ENCODE data around the gene CACNA2D1. TPM values are rescaled to one million over a fixed set of nuclear protein-coding genes. Genes with fewer than 3 reads are reported as not detected.

CACNA2D1 gene
- total RNA-seq, 1 donor from 2014 or later = 32.9 TPM

GRCh38 chr7:82294382-82294784, 149.2 kb downstream of the CACNA2D1 start:
- Mint-ChIP-seq H3K4me3 (ENCODE audit: unreplicated experiment) (no peak overlapping the region), H3K4me1 (ENCODE audit: low read depth) (peaks cover 7% of the 10 kb centered on the region), H3K36me3 (ENCODE audit: low read depth) (peaks cover 3% of the 10 kb centered on the region), H3K27ac (ENCODE audit: unreplicated experiment) (no peak overlapping the region), H3K9me3 (ENCODE audit: low read depth) (peaks cover 6% of the 10 kb centered on the region), H3K27me3 (ENCODE audit: low read depth) (no peaks in the 10 kb centered on the region)
- DNase-seq (ENCODE audit: low spot score) = no peak
- no peak for TF ChIP-seq CTCF (IDR thresholded peaks at IDR 0.05)

- H3K9me3 Mint-ChIP-seq (ENCODE audit: low read depth) = peaks cover 6% of the 10 kb centered on the region
- no peak overlapping the region for H3K4me3 Mint-ChIP-seq (ENCODE audit: unreplicated experiment)
- H3K4me1 Mint-ChIP-seq (ENCODE audit: low read depth) = peaks cover 14% of the 10 kb centered on the region
- no peak overlapping the region for H3K27ac Mint-ChIP-seq (ENCODE audit: unreplicated experiment)
- TF ChIP-seq CTCF (IDR thresholded peaks at IDR 0.05) = no peak
- DNase-seq (ENCODE audit: low spot score) = no peak
- no peaks in the 10 kb centered on the region for H3K27me3 Mint-ChIP-seq (ENCODE audit: low read depth)
- H3K36me3 Mint-ChIP-seq (ENCODE audit: low read depth) = peaks cover 3% of the 10 kb centered on the region
These were observed 150.1 kb downstream of the CACNA2D1 start for GRCh38 chr7:82293467-82293866.

DNA sequence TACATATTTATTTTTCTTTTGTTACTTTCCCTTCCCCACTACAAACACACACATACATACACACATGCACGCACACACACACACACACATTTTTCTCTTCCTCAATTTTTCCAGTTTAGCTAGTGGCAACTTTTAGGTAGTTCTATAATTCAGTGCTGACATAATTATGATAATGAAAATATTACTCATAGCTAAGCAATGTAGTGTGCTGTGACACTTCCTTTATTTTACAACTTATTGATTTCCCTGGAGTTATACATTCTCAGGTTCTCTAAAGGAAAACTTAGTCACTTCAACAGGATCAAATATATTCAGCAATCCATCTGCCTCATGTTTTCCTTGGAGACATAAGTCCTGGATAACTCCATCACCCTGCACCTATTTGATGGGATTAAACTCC, 151.6 kb downstream of the CACNA2D1 start:
- H3K36me3 Mint-ChIP-seq (ENCODE audit: low read depth) = peaks cover 3% of the 10 kb centered on the region
- no peak overlapping the region for H3K27ac Mint-ChIP-seq (ENCODE audit: unreplicated experiment)
- peaks cover 6% of the 10 kb centered on the region for H3K9me3 Mint-ChIP-seq (ENCODE audit: low read depth)
- peaks cover 21% of the 10 kb centered on the region for H3K4me1 Mint-ChIP-seq (ENCODE audit: low read depth)
- TF ChIP-seq CTCF (IDR thresholded peaks at IDR 0.05) = no peak
- no peak overlapping the region for H3K4me3 Mint-ChIP-seq (ENCODE audit: unreplicated experiment)
- no peaks in the 10 kb centered on the region for H3K27me3 Mint-ChIP-seq (ENCODE audit: low read depth)
- DNase-seq (ENCODE audit: low spot score) = no peak

GRCh38 chr7:82289889-82290288, 153.7 kb downstream of the CACNA2D1 start:
- H3K4me1 Mint-ChIP-seq (ENCODE audit: low read depth) = peaks cover 21% of the 10 kb centered on the region
- no peak for TF ChIP-seq CTCF (IDR thresholded peaks at IDR 0.05)
- no peaks in the 10 kb centered on the region for H3K27me3 Mint-ChIP-seq (ENCODE audit: low read depth)
- H3K36me3 Mint-ChIP-seq (ENCODE audit: low read depth) = peaks cover 3% of the 10 kb centered on the region
- peaks cover 6% of the 10 kb centered on the region for H3K9me3 Mint-ChIP-seq (ENCODE audit: low read depth)
- no peak overlapping the region for H3K4me3 Mint-ChIP-seq (ENCODE audit: unreplicated experiment)
- H3K27ac Mint-ChIP-seq (ENCODE audit: unreplicated experiment) = no peak overlapping the region
- DNase-seq (ENCODE audit: low spot score) = no peak

DNA sequence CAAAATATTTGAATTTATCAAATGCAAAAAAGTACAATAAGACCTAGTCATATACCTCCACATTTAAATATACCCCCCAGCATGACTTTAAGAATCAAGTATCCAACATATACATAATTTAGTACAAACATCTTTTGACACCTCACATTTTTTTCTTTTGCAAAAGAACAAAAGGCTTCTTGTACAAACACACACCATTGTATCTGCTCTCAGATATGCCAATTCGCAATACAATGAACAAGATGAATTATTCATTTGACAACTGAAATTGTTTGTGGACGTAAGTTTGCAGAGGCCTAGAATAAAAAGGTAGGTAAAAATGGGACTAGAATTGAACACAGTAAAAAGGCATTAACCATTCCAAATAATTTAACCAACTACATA, 154.4 kb downstream of the CACNA2D1 start:
- DNase-seq (ENCODE audit: low spot score) = no peak
- TF ChIP-seq CTCF (IDR thresholded peaks at IDR 0.05) = no peak
- Mint-ChIP-seq H3K36me3 (ENCODE audit: low read depth) (peaks cover 3% of the 10 kb centered on the region), H3K27ac (ENCODE audit: unreplicated experiment) (no peak overlapping the region), H3K4me1 (ENCODE audit: low read depth) (peaks cover 21% of the 10 kb centered on the region), H3K9me3 (ENCODE audit: low read depth) (peaks cover 6% of the 10 kb centered on the region), H3K27me3 (ENCODE audit: low read depth) (no peaks in the 10 kb centered on the region), H3K4me3 (ENCODE audit: unreplicated experiment) (no peak overlapping the region)
